Activated CD4-positive, alpha-beta T cell treated with anti-CD3 and anti-CD28 coated beads, Interleukin-2, amount 50 U/mL, for 1 hour (primary cell): ENCODE results near the gene EXOC4.

Experiments used
- DNase-seq: peaks from one replicate; pipeline ENCODE4 v3.0.0-alpha.2; 2020

Gene EXOC4

GRCh38 chr7:133545618-133546017 lies 292.7 kb downstream of the EXOC4 start:
- no peak for DNase-seq

GRCh38 chr7:133547981-133548380 lies 295.1 kb downstream of the EXOC4 start:
- no peak for DNase-seq

- no peak for DNase-seq
Measured at GRCh38 chr7:133549633-133550032, 296.8 kb downstream of the EXOC4 start.

- DNase-seq = no peak
Measured at GRCh38 chr7:133550145-133550544, 297.3 kb downstream of the EXOC4 start.

- DNase-seq = no peak
Measured at GRCh38 chr7:133550811-133551210, 297.9 kb downstream of the EXOC4 start.

- no peak for DNase-seq
Measured at GRCh38 chr7:133551466-133551865, 298.6 kb downstream of the EXOC4 start.

- no peak for DNase-seq
Measured at GRCh38 chr7:133552079-133552478, 299.2 kb downstream of the EXOC4 start.

GRCh38 chr7:133554330-133554729 lies 301.5 kb downstream of the EXOC4 start:
- no peak for DNase-seq

GRCh38 chr7:133556048-133556447 lies 303.2 kb downstream of the EXOC4 start:
- no peak for DNase-seq

GRCh38 chr7:133556553-133556952 lies 303.7 kb downstream of the EXOC4 start:
- no peak for DNase-seq

GRCh38 chr7:133560900-133561299 lies 308.0 kb downstream of the EXOC4 start:
- no peak for DNase-seq

GRCh38 chr7:133561396-133561795 lies 308.5 kb downstream of the EXOC4 start:
- DNase-seq = no peak

GRCh38 chr7:133562621-133563020 lies 309.7 kb downstream of the EXOC4 start:
- no peak for DNase-seq

GRCh38 chr7:133563251-133563650 lies 310.4 kb downstream of the EXOC4 start:
- DNase-seq = no peak

- DNase-seq = no peak
Measured at GRCh38 chr7:133564484-133564883, 311.6 kb downstream of the EXOC4 start.

- DNase-seq = no peak
Measured at GRCh38 chr7:133568544-133568943, 315.7 kb downstream of the EXOC4 start.

GRCh38 chr7:133570321-133570720 lies 317.4 kb downstream of the EXOC4 start:
- no peak for DNase-seq

GRCh38 chr7:133571076-133571475 lies 318.2 kb downstream of the EXOC4 start:
- DNase-seq = no peak

GRCh38 chr7:133572087-133572486 lies 319.2 kb downstream of the EXOC4 start:
- no peak for DNase-seq

GRCh38 chr7:133572843-133573242 lies 320.0 kb downstream of the EXOC4 start:
- DNase-seq = no peak

- DNase-seq = no peak
Measured at GRCh38 chr7:133573554-133574265, 320.8 kb downstream of the EXOC4 start.

GRCh38 chr7:133575726-133576440 lies 323.0 kb downstream of the EXOC4 start:
- DNase-seq = no peak

- no peak for DNase-seq
Measured at GRCh38 chr7:133576612-133577168, 323.8 kb downstream of the EXOC4 start.
